Endothelial cell of umbilical vein (primary cell): ENCODE data around the gene GABRR2. TPM values are rescaled to one million over a fixed set of nuclear protein-coding genes. Genes with fewer than 3 reads are reported as not detected.

Source experiments
- BruUV-seq: library from RNA; stranded (reverse); fragments of 400-500 nt; replicated peaks from 2 replicates; lab custom pipeline; 2021; lab: Mats Ljungman, UMichigan
- CTCF ChIA-PET: fragments of 300-600, 350-600 bp; sonication (Branson Sonifier 250); formaldehyde crosslinking; loops from one replicate; lab custom pipeline; 2021; ENCODE audit warnings: antibody characterized with exemption, inconsistent platforms; lab: Charles Lee
- POLR2A ChIA-PET: fragments of 300-600, 350-600 bp; sonication (Branson Sonifier 250); formaldehyde crosslinking; loops from one replicate; lab custom pipeline; 2021; ENCODE audit warnings: antibody characterized with exemption, inconsistent platforms; lab: Charles Lee
- DNase-seq: peaks from one replicate; pipeline ENCODE4 v3.0.0-alpha.2; 2011; ENCODE audit warnings: low read depth, low spot score
- FAIRE-seq: peaks from 2 replicates; lab custom pipeline; 2011; peaks lifted over from hg19 to GRCh38; lab: Jason Lieb, UNC
- H2AFZ ChIP-seq: 2 replicates; pipeline ENCODE4 v1.6.0; 2012; ENCODE audit warnings: low read depth, low read length, control low read depth, inconsistent platforms
- H3K27ac ChIP-seq: 2 replicates; pipeline ENCODE4 v1.5.1; 2011; ENCODE audit warnings: low read depth, mild to moderate bottlenecking, control low read depth, low read length, moderate library complexity; ENCODE audit not compliant: insufficient read depth
- H3K27me3 ChIP-seq, 2 experiments: 2 replicates each; pipeline versions ENCODE4 v1.6.0 to v1.6.1; 2011; ENCODE audit warnings: low read length in 2 of 2, mixed read lengths in 1 of 2; ENCODE audit not compliant: control insufficient read depth in 2 of 2, insufficient read depth in 2 of 2
- H3K36me3 ChIP-seq, 2 experiments: 2 replicates in 1 of 2; 3 replicates in 1 of 2; pipeline ENCODE4 v1.5.1; 2011; ENCODE audit warnings: low read length in 2 of 2, mild to moderate bottlenecking in 1 of 2, moderate library complexity in 1 of 2; ENCODE audit not compliant: control insufficient read depth in 2 of 2, insufficient read depth in 2 of 2; ENCODE audit errors: extremely low read depth in 1 of 2
- H3K4me1 ChIP-seq: 3 replicates; pipeline ENCODE4 v1.5.1; 2011; ENCODE audit warnings: mild to moderate bottlenecking, low read length; ENCODE audit not compliant: control insufficient read depth, insufficient read depth; ENCODE audit errors: extremely low read depth
- H3K4me2 ChIP-seq: 2 replicates; pipeline ENCODE4 v1.6.1; 2011; ENCODE audit warnings: low read length, control low read depth, mixed read lengths; ENCODE audit not compliant: insufficient read depth
- H3K4me3 ChIP-seq, 3 experiments: fragments of 200-600 bp in 1 of 3; sonication (generic), shearing (Covaris generic) in 1 of 3; replicated peaks in 1 of 3; 2 replicates each; pipeline ENCODE4 v1.5.1; 2011 to 2016; ENCODE audit warnings: control low read depth in 3 of 3, low read length in 3 of 3, mild to moderate bottlenecking in 2 of 3, inconsistent platforms in 1 of 3, low read depth in 1 of 3, moderate library complexity in 1 of 3; ENCODE audit not compliant: insufficient read depth in 1 of 3
- H3K79me2 ChIP-seq: 2 replicates; pipeline ENCODE4 v1.6.0; 2012; ENCODE audit warnings: low read length, inconsistent platforms; ENCODE audit not compliant: control insufficient read depth, insufficient read depth
- H3K9ac ChIP-seq: replicated peaks from 2 replicates; pipeline ENCODE3; 2011; ENCODE audit warnings: low read length, control low read depth; ENCODE audit not compliant: insufficient read depth; ENCODE audit errors: extremely low read depth
- H3K9me1 ChIP-seq: replicated peaks from 3 replicates; pipeline ENCODE4 v1.6.0; 2011; ENCODE audit warnings: mild to moderate bottlenecking, low read length; ENCODE audit not compliant: control insufficient read depth, insufficient read depth; ENCODE audit errors: extremely low read depth
- H3K9me3 ChIP-seq: replicated peaks from 2 replicates; pipeline ENCODE4 v1.5.1; 2012; ENCODE audit warnings: low read length, inconsistent platforms; ENCODE audit not compliant: control insufficient read depth, insufficient read depth
- H4K20me1 ChIP-seq: replicated peaks from 2 replicates; pipeline ENCODE3; 2011; ENCODE audit warnings: mild to moderate bottlenecking, low read length; ENCODE audit not compliant: control insufficient read depth, insufficient read depth; ENCODE audit errors: extremely low read depth
- CTCF ChIP-seq, 2 donors: IDR thresholded peaks; 1 replicate in 1 of 2; 2 replicates in 1 of 2; pipeline ENCODE4 v1.5.1; 2011; ENCODE audit warnings: low read length in 2 of 2, mild to moderate bottlenecking in 2 of 2, moderate library complexity in 2 of 2, control low read depth in 1 of 2, inconsistent platforms in 1 of 2, low read depth in 1 of 2; ENCODE audit not compliant: insufficient read depth in 1 of 2; ENCODE audit errors: extremely low read depth in 1 of 2
- EZH2 ChIP-seq: IDR thresholded peaks from 2 replicates; pipeline ENCODE4 v1.6.1; 2012; ENCODE audit warnings: borderline replicate concordance, low read depth, mild to moderate bottlenecking, moderate library complexity, low read length, inconsistent platforms; ENCODE audit not compliant: severe bottlenecking
- FOS ChIP-seq: IDR thresholded peaks from 2 replicates; pipeline ENCODE4 v1.6.1; 2011; ENCODE audit warnings: mild to moderate bottlenecking, low read length, moderate library complexity, borderline replicate concordance; ENCODE audit not compliant: insufficient read depth
- GATA2 ChIP-seq: IDR thresholded peaks from 2 replicates; pipeline ENCODE4 v1.7.0; 2011; ENCODE audit warnings: low read depth, mild to moderate bottlenecking, moderate library complexity, mixed read lengths, low read length; ENCODE audit not compliant: insufficient read length, insufficient read depth
- JUN ChIP-seq: IDR thresholded peaks from 2 replicates; pipeline ENCODE4 v1.6.1; 2011; ENCODE audit warnings: borderline replicate concordance, low read depth; ENCODE audit not compliant: insufficient read length, insufficient read depth
- MAX ChIP-seq: IDR thresholded peaks from 2 replicates; pipeline ENCODE4 v1.6.1; 2011; ENCODE audit not compliant: insufficient read depth, insufficient read length
- MYC ChIP-seq: IDR thresholded peaks from one replicate; pipeline ENCODE4 v1.6.1; 2011; ENCODE audit warnings: mild to moderate bottlenecking, low read depth, low read length
- POLR2A ChIP-seq: IDR thresholded peaks from 2 replicates; pipeline ENCODE4 v1.6.1; 2012; ENCODE audit warnings: low read depth, mild to moderate bottlenecking, control low read depth, low read length
- POLR2AphosphoS5 ChIP-seq: IDR thresholded peaks from 2 replicates; pipeline ENCODE4 v1.6.1; 2012; ENCODE audit warnings: low read depth, mild to moderate bottlenecking, control low read depth, low read length, moderate library complexity; ENCODE audit not compliant: insufficient read depth
- dilution Hi-C: fragments of 300-500 bp; cut with MboI; formaldehyde crosslinking; loops from one replicate; pipeline ENCODE4 v1.15.0; 2019; ENCODE audit warnings: low sequenced_read_pairs; ENCODE audit not compliant: extremely low pct_ligation_motif_present
- intact Hi-C: fragments of 100-400 bp; cut with micrococcal nuclease; formaldehyde crosslinking; loops from one replicate; pipeline ENCODE4 v1.10.0; 2022
- polyA plus RNA-seq, 4 experiments: library from polyadenylated mRNA; depleted of rRNA in 3 of 4; stranded (reverse) in 3 of 4; unstranded in 1 of 4; fragments of >200 nt; gene quantifications; 2 replicates each; pipeline versions ENCODE4 v1.2.1 to v1.2.3, GENCODE V29; 2011 to 2012; ENCODE audit warnings: missing spikeins in 1 of 4
- total RNA-seq: library from RNA; stranded (reverse); gene quantifications from 2 replicates; pipeline ENCODE4 v1.2.3, GENCODE V29; 2021

Gene GABRR2
- total and polyA plus RNA-seq, 2 donors (not counting 3 experiments of a cell fraction or from before 2014, with no cell fraction given) = 1.4 to 3.6 TPM

DNA sequence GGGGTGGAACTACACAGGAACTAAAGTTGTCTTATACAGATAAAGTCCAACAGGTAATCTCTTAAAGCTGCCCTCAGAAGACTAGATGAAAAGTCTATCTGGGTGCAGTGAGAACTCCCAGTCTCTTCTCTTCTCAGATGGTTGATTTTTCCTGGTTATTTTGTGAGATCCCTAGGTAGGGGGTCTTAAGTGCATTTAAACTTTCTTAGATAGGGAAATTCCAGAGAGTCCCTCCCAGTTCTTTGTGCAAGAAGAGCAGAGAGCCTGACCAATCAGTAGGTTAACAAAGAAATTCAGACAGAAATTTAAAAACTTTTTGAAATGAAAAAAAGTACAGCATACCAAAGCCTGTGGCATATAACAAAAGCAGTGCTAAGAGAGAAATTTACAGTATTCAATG lies 2.0 kb upstream of the GABRR2 start:
- Histone ChIP-seq H3K9me1 (no peaks in the 10 kb centered on the region), H3K9ac (no peak overlapping the region), H3K4me1 (peaks cover 13% of the 10 kb centered on the region), H3K4me2 (no peak overlapping the region), H3K27me3 (no peaks in the 10 kb centered on the region), H4K20me1 (no peaks in the 10 kb centered on the region), H3K4me3 (no peak overlapping the region), H3K27ac (no peak overlapping the region), H3K36me3 (peaks cover 0 to 3% of the 10 kb centered on the region in 2 experiments), H3K79me2 (no peaks in the 10 kb centered on the region), H3K9me3 (no peaks in the 10 kb centered on the region), H2AFZ (no peak overlapping the region)
- intact Hi-C loops (no loop called here), dilution Hi-C loops (no loop called here)
- FAIRE-seq (no peak), DNase-seq (no peak)
- ChIA-PET CTCF (interaction anchor here (0.6 to 1.1 kb wide), 2 partner anchors 50 to 345 kb away, joined by 3 to 4 read pairs; no protein-coding TSS in a partner anchor), POLR2A (no interaction called here)
- no peak for TF ChIP-seq JUN
- TF ChIP-seq POLR2AphosphoS5 = no peak
- no peak for TF ChIP-seq FOS
- no peak for TF ChIP-seq EZH2
- no peak for TF ChIP-seq MYC
- no peak for TF ChIP-seq MAX
- no peak for TF ChIP-seq CTCF (IDR thresholded peaks at IDR 0.05; ENCODE audit: extremely low read depth in 1 of 2, insufficient read depth in 1 of 2, low read depth in 1 of 2, low read length in 2 of 2)
- no peak for TF ChIP-seq GATA2
- TF ChIP-seq POLR2A = no peak
- BruUV-seq = no TSS peak
